Testis (tissue), 3 donors: ENCODE results near the gene TDRD1. TPM values are rescaled to one million over a fixed set of nuclear protein-coding genes. Genes with fewer than 3 reads are reported as not detected.
A peak's percentile ranks its signal among the peaks of the same experiment; 100 is the strongest.

Source experiments
- DNase-seq: peaks from one replicate; pipeline ENCODE4 v3.0.0-alpha.2; 2019
- H3K27ac ChIP-seq, 2 donors: fragments of 200-600 bp; sonication (generic); one replicate each; pipeline ENCODE4 v1.5.1; 2019
- H3K27me3 ChIP-seq: fragments of 200-600 bp; sonication (generic); one replicate; pipeline ENCODE4 v1.5.1; 2019
- H3K36me3 ChIP-seq: fragments of 200-600 bp; sonication (generic); one replicate; pipeline ENCODE4 v1.5.1; 2017; ENCODE audit warnings: low read depth; ENCODE audit errors: missing control alignments
- H3K4me1 ChIP-seq: fragments of 200-600 bp; sonication (generic); one replicate; pipeline ENCODE4 v1.5.1; 2019
- H3K4me3 ChIP-seq, 2 donors: fragments of 200-600 bp; sonication (generic); one replicate each; pipeline ENCODE4 v1.5.1; 2017 to 2019
- H3K9me3 ChIP-seq: fragments of 200-600 bp; sonication (generic); one replicate; pipeline ENCODE4 v1.5.1; 2017
- POLR2A ChIP-seq: fragments of 450-650 bp; IDR thresholded peaks from one replicate; pipeline ENCODE4 v1.6.1; 2017; ENCODE audit warnings: antibody characterized with exemption, mild to moderate bottlenecking, moderate library complexity
- WGBS, 2 donors: methylation state at CpG; one replicate each; pipeline ENCODE4 v1.1.5; 2018; 5-methylcytosine and 5-hydroxymethylcytosine counted together
- intact Hi-C: fragments of 100-400 bp; cut with DNase I; formaldehyde crosslinking; loops from one replicate; pipeline ENCODE4 v1.15.1; 2023; ENCODE audit warnings: low total_unique reads
- polyA plus RNA-seq: library from polyadenylated mRNA; stranded (reverse); fragments of 350-450 nt; fragmentation: Illumina TruSeq; extraction: RNeasy Lipid Tissue Mini Kit (QIAGEN cat#74804); gene quantifications from one replicate; pipeline ENCODE4 v1.2.3, GENCODE V29; 2014; ENCODE audit warnings: low read depth, low replicate concordance; ENCODE audit not compliant: insufficient read depth
- total RNA-seq, 2 donors: library from RNA; depleted of rRNA; stranded (reverse); fragments of >200 nt; gene quantifications; one replicate each; pipeline ENCODE4 v1.2.3, GENCODE V29; 2016
- TF ChIP-seq, protein P1 (sequence below), 3 experiments: fragments of 450-650 bp in 2 of 3; fragments of 200-600 bp in 1 of 3; sonication (generic) in 1 of 3; IDR thresholded peaks; one replicate each; pipeline ENCODE4 v1.5.1; 2016 to 2019; ENCODE audit warnings: antibody characterized with exemption in 3 of 3, mild to moderate bottlenecking in 2 of 3, moderate library complexity in 1 of 3

TDRD1 gene
- total and polyA plus RNA-seq, 3 donors from 2014 or later, result 25.7 to 32.7 (median 32.3) TPM

DNA sequence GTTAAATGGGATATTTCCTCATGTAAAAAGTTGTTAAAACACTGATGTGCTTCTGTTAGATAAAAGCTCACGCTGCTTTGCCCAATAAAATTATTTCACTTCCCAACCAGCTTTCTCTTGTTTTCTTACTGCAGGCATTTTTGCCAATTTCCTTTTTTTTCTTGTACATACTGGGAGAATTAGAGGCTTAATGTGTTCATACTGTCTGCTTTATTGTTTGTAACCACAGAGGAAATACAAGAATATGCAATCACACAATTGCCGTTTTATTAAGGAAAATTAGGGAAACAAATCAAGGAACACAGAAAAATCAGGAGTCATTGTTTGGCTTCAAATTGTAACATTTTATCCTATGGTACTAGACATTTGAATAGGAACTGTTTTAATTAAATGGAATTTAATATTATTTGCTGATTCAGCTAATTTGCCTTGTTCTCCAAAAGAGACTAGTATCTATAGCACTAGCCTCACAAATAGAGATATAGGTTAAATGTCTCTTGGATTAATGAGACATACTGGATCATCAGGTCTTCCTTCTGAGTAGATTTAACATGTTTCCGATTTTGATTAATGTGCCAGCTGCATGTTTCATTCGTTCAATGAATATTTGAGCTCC lies 53.5 kb downstream of the TDRD1 start:
- no peak overlapping the region for H3K4me3 ChIP-seq
- no peaks in the 10 kb centered on the region for H3K36me3 ChIP-seq
- no peaks in the 10 kb centered on the region for H3K27me3 ChIP-seq
- no peaks in the 10 kb centered on the region for H3K4me1 ChIP-seq
- 64 to 73% methylated on average over 4 of the region's 4 CpGs for WGBS, 2 donors
- no peaks in the 10 kb centered on the region for H3K9me3 ChIP-seq
- no peak for DNase-seq
- intact Hi-C loops, result no loop called here
- TF ChIP-seq, protein P1, sequence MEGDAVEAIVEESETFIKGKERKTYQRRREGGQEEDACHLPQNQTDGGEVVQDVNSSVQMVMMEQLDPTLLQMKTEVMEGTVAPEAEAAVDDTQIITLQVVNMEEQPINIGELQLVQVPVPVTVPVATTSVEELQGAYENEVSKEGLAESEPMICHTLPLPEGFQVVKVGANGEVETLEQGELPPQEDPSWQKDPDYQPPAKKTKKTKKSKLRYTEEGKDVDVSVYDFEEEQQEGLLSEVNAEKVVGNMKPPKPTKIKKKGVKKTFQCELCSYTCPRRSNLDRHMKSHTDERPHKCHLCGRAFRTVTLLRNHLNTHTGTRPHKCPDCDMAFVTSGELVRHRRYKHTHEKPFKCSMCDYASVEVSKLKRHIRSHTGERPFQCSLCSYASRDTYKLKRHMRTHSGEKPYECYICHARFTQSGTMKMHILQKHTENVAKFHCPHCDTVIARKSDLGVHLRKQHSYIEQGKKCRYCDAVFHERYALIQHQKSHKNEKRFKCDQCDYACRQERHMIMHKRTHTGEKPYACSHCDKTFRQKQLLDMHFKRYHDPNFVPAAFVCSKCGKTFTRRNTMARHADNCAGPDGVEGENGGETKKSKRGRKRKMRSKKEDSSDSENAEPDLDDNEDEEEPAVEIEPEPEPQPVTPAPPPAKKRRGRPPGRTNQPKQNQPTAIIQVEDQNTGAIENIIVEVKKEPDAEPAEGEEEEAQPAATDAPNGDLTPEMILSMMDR (IDR thresholded peaks at IDR 0.05), result no peak
- TF ChIP-seq POLR2A, result no peak
- no peak overlapping the region for H3K27ac ChIP-seq

DNA sequence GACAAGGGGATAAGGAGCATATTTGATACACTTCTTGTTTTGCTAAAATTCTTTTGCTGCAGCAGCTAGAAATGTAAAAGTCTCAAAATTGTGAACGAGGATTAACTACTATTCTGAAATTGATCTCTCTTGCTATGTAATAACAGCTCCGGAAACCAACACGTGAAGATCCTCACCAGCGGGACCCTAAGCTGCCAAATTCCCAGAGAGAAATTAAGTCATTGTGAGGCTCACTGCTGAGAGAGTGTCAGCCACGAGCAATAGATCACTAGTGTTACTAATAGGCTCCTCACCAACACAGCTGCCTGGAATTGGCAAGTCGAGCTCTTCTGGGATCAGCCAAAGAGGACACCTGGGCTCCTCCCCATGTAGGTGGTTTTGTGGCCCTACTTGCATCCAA lies 54.3 kb downstream of the TDRD1 start:
- Histone ChIP-seq H3K9me3 (no peaks in the 10 kb centered on the region), H3K4me1 (no peaks in the 10 kb centered on the region), H3K4me3 (no peak overlapping the region), H3K27me3 (no peaks in the 10 kb centered on the region), H3K27ac (no peak overlapping the region), H3K36me3 (no peaks in the 10 kb centered on the region)
- DNase-seq, result no peak
- TF ChIP-seq, protein P1 (IDR thresholded peaks at IDR 0.05), result no peak
- no peak for TF ChIP-seq POLR2A
- 59 to 69% methylated on average over 6 of the region's 6 CpGs for WGBS, 2 donors
- intact Hi-C loops, result no loop called here

DNA sequence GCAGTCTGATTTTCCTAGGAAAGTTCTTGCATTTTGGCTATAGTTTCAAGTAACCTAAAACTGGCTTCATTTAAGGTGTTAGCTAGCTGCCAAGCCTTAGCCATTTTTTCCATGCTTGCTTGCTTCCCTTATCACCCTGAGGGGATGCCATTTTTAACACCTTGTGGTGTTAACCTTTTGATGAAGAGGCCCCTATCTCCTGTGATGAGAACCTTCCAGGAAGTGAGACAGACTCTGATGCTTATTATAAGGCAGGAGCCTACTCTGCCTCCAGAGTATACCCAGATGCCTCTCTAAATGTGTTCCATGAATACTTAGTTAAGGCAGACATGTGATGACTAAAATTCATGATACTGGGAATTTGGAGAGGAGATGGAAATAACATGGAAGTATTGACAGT lies 55.0 kb downstream of the TDRD1 start:
- Histone ChIP-seq H3K9me3 (no peaks in the 10 kb centered on the region), H3K36me3 (no peaks in the 10 kb centered on the region), H3K27ac (no peak overlapping the region), H3K27me3 (no peaks in the 10 kb centered on the region), H3K4me3 (no peak overlapping the region), H3K4me1 (peaks cover 4% of the 10 kb centered on the region)
- intact Hi-C loops, result no loop called here
- DNase-seq, result no peak
- no peak for TF ChIP-seq POLR2A
- TF ChIP-seq, protein P1 (IDR thresholded peaks at IDR 0.05), result no peak

DNA sequence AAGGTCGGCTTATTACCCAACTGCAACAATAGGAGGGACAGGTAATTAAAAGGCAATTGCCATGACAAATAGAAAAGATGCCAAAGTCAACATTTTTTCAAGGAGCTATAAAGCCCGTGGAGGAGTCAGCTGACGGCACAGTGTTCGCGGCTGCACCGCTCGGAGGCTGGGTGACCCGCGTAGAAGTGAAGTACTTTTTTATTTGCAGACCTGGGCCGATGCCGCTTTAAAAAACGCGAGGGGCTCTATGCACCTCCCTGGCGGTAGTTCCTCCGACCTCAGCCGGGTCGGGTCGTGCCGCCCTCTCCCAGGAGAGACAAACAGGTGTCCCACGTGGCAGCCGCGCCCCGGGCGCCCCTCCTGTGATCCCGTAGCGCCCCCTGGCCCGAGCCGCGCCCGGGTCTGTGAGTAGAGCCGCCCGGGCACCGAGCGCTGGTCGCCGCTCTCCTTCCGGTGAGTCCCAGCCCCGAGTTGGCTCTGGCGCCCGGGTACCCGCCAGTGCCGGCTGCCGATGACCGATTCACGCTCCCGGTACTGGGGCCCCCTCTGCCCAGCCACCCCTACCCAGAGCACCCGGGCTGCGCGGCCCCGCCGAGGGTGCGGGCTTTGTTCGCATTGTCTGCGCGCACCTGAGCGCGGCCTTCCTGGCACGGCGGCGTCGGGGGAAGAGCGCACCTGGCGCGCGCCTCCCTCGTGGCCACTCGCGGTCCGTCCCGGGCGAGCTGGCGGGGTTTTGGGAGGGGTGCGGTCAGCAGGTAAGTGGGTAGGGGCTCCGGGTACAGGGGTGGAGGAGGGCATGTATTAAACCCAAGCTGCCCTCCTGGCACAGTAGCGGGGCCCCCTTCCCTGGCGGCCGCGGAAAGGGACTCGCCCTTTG lies 60.2 kb downstream of the TDRD1 start, which contains the start of gene VWA2:
VWA2 (plus strand) TSS at position 138 of the 877 bp plus-strand sequence. CDS start 9,460 bp downstream, outside the sequence.
- 8% methylated on average over 16 to 40 of the region's 79 CpGs for WGBS, 2 donors
- H3K4me1 ChIP-seq, result peaks cover 7% of the 10 kb centered on the region
- no peak within 1 kb of the TSS for H3K27ac ChIP-seq
- no peaks in the 10 kb centered on the region for H3K27me3 ChIP-seq
- DNase-seq, result peak; percentile 28
- no peaks in the 10 kb centered on the region for H3K36me3 ChIP-seq
- TF ChIP-seq, protein P1 (IDR thresholded peaks at IDR 0.05), result no peak
- no peak for TF ChIP-seq POLR2A
- H3K9me3 ChIP-seq, result no peaks in the 10 kb centered on the region
- peak within 1 kb of the TSS; percentile 25 to 50 for H3K4me3 ChIP-seq
- intact Hi-C loops, result no loop called here
